GM20431 (cell line): ENCODE measurements around the gene NINJ1.

ENCODE experiments used
- in situ Hi-C: fragments of 300-500 bp; cut with MseI, MboI; formaldehyde crosslinking; loops from one replicate; pipeline ENCODE4 v1.15.0; 2020; ENCODE audit warnings: low sequenced_read_pairs; ENCODE audit not compliant: unreplicated experiment

NINJ1 gene, protein sequence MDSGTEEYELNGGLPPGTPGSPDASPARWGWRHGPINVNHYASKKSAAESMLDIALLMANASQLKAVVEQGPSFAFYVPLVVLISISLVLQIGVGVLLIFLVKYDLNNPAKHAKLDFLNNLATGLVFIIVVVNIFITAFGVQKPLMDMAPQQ

DNA sequence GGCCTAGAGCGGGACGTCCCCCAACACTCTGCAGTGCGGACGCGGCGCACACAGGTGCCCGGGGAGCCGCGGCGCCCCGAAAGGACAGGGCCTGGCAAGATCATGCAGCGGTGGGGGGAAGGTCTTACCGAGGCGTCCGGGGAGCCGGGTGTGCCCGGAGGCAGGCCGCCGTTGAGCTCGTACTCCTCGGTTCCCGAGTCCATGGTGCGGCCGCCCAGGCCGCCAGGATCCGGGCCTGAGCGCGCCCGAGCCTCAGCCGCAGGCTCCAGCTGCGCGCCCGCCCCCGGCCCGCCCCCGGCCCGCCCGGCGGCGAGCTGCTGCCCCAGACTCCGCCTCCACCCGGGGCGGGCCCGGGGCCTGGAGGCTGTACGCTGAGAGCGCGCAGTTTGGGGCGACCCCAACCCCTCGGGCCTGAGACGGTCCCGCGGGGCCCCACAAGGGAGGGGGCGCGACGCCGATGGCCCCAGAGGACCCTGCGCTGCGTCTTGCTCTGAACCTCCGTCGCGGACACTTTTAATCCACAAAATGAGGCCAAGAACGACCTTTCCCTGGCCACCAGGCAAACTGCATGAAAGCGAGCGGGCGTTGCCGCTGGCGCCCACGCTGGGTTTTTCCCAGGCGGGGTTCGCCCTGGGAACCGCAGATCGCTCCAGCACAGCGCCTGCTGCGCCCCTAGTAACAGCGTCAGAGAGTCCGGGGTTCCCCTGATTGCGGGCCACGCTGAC is at the start of gene NINJ1:
Gene NINJ1 (minus strand): TSS at position 237 of the 725 bp plus-strand sequence. CDS start 34 bp downstream, at position 203.
- in situ Hi-C loops: loop anchor here (25.0 kb wide), 1 partner anchor 403 kb away; no protein-coding TSS in a partner anchor

DNA sequence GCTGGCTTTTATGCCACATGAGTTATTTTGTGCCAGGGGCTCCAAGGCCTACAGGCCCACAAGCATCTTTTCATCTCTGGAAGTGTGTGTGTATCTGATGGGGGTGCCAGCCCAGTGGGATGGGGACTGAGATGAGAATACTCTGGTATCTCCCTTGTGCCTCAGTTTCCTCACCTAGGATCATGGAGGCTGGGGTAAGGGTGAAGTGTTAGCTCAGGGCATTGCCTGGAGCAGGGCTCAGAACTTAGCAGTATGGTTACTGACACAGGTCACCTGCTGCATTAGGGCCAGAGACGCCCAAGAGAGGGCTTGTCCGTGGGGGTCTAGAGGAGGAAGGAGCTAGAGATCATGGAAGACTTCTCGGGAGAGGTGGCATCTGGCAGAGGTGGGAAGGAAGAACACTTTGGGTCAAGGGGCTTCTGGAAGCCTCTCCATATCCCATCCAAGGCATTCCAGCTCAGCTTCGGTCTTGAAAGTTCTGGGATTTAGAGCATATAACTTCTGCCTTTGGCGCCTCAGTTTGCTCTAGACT is 49.1 kb upstream of the NINJ1 start:
- in situ Hi-C loops: no loop called here

DNA sequence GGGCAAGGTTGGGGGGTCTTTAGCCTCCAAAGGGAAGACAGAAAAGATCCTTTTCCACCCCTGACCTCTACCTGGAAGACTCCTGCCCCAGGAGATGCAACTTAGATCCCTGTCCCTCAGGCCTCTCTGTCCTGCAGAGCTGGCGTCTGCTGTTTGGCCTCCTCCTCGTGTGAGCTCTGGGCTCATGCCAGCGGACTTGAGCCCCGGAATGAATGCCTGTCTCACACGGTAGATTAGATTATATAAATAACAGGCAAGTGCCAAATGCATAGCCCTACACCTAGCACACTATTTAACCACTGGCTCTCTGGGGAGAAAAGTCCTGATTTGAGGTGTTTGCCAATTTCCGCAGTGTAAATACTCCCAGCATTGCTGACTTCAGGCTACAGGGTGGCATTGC is 48.5 kb upstream of the NINJ1 start:
- in situ Hi-C loops: no loop called here

DNA sequence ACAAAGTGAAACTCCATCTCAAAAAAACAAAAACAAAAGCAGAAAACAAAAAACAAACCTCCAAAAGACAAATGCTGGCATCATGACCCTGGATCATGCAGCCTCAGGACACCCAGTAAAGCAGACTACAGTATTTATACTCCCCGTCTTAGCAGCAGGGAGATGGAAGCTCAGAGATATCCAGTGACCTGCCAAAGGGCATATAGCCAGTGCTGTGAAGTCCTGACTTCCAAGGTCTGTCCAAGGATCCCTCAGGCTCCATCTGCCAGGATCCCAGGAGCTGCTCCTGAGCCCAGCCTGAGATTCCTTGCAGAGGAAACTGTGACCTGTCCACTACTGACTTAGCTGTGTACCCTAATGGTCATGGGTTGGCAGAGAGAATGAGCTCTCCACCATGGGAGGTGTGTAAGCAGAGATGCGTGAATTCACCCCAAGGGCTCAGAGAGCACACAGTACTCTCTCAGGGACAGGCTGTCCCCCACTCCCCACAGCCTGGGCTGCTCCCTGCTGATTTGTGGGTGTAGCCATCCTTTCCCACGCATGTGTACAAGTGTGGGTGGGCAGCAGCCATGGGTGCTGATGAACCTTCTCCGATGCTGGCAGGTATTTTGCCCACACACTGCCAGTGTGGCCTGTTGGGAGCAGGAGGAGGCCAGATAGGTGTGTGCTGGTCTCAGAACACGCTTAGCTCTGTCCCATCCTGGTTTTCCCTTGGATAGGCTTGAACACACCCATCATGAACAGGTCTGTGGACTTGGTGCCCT is 47.8 kb upstream of the NINJ1 start:
- in situ Hi-C loops: no loop called here

DNA sequence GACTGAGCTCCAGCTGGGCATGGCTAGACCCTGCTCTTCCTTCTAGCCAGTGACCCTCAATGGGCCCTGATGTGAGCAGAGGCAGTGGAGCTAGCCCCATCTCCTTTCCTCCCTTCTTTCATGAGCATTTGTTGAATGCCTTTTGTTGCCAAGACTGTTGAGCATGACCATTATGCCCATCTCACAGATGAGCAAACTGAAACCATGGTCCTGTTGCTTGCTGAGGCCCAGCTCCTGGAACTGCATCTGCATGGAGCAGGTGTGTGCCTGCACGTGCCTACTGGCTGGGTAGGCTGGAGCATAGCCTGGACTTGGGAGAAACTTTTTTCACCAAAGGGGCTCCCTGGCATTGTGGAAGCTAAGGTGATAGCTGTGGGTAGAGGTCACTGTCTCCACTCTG is 46.9 kb upstream of the NINJ1 start:
- in situ Hi-C loops: no loop called here

DNA sequence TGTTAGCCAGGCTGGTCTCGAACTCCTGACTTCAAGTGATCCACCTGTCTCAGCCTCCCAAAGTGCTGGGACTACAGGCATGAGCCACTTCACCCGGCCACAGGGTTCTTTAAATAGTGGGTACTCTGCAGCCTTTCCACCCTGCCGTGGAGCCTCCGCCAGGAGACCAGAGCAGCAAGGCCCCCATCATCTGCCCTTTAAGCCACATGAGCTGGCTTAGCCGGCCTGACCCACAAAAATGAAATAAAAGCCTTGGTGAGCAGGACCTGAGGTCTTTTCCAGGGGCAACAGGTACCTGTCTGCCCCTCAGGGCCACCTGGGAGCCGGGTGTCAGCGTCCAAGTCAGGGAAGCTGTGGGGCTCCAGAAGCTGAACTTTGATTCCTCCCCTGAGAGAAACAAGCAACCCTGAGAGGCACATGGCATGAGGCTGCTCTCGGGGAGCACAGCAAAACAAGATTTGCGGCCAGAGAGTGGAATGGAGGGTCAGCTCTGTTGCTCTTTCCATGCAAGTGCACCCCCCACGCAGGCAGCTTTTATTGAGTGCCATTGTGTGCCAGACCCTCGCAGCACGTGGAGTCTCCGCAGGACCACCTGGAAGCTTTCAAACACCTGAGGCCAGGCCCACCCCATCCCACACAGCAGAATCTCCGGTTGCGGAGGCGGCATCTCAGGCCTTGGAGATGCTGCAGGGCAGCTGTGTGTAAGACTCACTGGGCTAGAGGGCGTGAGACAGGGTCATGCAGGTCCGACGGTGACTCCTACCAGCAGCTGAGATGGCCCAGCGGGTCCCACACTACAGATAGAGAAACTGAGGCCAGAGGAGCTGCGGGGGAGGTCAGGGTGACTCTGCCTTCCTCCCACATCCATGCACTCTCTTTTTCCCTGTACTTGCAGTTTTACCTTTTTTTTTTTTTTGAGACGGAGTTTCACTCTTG is 45.1 kb upstream of the NINJ1 start:
- in situ Hi-C loops: no loop called here

DNA sequence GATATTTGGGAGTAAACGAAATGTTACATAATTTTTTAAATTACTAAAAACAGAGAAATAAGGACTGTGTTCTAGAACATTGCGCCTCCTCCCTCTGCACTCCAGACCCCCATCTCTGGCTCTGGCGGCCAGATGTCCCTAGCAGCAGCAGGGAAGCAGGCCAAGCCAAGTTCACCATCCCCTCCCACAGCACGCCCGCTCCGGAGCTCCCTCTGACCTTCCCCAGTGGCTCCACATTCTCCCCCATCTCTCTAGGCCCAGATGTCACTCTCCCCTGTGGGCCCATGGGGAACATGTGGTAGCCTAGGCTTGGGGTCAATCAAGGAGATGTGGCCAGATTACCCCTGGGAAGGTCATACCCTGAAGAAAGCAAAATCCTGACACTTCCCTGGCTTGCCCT is 43.6 kb upstream of the NINJ1 start:
- in situ Hi-C loops: no loop called here

DNA sequence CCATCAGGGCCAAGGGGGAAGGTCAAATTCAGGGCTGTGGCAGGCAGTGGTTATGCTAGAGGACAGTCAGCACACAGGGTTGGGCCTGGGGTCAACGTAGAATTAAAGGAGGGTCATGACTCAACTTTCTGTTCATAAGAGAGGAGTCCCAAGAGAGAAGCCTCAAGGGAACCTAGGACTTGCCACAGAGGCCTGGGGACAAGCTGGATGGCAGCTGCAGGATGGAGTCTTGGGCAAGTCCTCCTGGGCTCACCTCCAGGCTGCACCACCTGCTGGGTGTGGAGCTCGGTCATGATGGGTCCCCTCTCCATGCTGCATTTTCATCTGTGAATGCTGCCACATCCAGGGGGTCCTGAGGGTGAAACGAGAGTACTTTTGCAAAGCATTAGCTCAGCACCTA is 40.9 kb upstream of the NINJ1 start:
- in situ Hi-C loops: no loop called here

DNA sequence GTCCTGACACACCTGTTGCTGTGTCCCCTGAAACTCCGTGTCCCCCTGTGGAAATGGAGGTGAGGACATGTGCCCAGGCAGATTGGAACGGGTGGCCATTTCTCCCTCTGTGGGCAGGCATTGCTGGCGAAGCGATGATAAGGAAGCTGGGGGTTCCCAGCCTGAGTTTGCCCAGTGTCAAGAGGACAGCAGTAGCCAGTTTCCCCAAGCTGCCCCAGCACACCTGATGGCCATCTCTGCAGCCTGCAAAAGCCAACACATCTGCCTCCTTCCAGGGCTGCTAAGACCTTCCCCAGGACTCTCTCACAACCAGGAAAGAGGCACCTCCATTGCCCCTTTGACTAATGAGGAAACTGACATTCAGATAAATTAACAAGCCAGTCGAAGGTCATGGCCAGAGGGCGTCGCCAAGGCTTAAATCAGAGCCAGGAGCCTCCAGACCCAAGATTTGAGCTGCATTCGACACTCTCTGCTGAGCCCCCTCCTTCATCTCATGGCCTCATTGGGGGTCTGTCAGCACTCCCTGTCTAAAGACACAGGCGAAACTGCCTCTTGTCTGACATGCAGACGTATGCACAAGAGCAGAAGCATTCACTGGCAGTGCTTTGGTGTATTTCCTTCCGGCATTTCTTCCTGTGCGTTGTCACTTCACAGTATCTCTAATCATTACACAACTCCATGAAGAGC is 39.5 kb upstream of the NINJ1 start:
- in situ Hi-C loops: no loop called here

DNA sequence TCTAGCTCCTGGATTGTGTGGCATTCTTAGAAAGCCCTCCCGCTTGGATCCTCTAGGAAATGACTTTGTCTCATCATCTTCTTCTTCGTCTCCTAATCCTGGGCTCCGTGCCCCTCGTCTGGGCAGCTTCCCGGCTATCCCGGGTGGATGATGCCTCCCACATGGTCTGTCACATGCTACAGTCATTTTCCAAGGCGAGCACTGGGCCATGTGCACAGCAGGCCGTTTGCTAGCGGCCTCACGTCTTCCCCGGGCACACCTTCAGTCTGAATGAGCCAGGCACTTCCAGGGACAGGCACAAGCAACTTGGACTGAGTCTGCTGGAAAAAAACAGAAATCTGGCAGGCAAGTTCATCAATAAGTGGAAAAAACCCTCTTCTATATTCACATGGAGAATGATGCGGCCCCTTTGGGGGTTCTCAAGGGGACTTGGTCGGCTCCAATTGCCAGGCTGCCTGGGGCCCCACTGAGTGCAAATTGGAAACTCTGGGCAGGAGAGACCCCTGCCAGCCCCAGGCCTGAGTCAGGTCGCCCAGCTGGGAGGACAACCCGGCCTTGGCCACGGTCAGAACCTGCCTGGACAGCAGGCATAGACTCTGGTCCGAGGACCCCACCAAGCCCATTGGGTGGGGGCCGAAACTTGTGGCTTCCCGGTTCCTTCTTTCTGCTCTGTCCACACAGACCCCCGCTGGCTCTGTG is 38.8 kb upstream of the NINJ1 start:
- in situ Hi-C loops: no loop called here

DNA sequence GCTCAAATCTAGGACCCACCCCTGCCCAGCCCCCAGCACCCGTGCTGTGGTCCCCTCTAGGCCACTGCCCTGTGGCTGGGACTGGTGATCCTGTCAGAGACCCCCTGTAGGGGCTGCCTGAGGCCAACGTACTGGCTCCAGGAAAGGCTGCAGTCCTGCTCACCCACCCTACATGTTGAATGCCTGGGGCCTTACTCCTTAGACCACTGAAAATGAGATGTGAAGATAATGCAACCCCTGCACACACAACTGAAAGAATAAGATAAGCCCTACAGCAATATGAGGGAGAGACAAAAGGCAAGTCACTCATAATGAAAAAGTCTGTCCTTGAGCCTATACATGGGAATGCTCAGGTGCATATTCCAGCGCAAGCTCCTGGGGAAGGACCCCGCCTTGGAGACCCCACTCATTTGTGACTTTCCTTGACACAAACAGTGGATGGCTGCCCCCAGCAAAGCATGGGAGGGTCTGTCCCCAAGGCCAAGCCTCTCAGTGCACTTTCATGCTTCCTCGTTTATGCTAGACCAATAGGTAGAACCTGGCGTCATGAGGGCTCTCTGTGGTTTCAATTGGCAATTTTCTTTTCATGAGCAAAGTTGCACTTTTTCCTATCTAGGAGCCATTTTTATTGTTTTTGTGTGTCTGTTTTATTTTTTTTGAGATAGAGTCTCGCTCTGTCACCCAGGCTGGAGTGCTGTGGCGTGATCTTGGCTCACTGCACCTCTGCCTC is 37.4 kb upstream of the NINJ1 start:
- in situ Hi-C loops: no loop called here

DNA sequence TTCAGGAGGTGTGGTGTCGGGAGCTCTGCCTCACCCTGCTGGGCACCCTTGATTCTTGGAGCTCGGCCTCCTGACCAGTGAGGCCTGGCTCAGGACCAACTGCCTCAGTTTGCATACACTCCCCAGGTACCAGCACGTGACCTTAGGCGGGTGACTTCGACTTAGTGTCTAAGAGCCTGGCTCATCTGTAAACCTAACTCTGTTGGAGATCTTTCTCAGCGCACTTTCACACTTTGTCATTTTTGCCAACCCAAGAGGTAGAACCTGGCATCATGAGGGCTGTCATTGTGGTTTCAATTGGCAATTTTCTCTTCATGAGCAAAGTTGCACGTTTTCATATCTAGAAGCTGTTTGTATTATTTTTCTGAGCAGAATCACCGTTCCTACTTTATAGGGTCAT is 36.5 kb upstream of the NINJ1 start:
- in situ Hi-C loops: no loop called here

DNA sequence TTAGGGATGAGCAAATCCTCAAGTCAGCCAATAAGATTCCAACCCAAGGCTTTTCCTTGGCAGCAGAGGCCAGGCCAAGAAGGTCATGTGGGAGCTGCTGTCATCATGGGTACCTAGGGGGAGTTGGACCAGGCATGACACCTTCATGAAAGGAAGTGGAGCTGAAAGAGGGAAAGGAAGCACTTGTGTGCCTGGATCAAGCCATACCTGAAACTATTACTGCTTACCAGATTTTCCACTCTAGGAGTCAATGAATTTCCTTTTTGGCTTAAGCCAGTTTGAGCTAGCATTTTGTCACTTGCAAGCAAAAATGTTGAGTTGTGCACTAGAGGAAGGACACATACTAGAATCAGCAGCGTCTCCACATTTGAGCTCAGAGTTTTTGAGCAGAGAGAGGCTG is 35.4 kb upstream of the NINJ1 start:
- in situ Hi-C loops: loop anchor here (10.0 kb wide), 1 partner anchor 135 kb away; no protein-coding TSS in a partner anchor

DNA sequence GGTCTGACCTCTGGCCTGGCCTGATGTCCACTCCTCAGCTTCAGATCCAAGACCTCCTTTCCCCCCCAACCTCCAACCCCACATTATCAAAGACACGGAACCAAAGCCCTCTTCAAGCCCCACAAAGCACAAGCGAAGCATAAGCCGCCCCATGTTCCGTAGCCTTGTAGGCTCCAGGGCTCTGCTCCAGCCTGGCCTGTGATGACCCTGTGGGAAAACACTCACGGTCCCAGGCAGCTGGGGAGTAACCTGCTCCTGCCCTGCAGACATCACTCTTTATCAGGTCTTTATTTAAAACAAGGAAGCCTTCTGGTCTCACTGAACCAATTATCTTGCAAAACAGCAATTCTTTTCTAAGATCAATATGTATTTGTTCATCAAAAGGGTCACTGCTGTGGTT is 34.5 kb upstream of the NINJ1 start:
- in situ Hi-C loops: loop anchor here (10.0 kb wide), 1 partner anchor 136 kb away; no protein-coding TSS in a partner anchor

DNA sequence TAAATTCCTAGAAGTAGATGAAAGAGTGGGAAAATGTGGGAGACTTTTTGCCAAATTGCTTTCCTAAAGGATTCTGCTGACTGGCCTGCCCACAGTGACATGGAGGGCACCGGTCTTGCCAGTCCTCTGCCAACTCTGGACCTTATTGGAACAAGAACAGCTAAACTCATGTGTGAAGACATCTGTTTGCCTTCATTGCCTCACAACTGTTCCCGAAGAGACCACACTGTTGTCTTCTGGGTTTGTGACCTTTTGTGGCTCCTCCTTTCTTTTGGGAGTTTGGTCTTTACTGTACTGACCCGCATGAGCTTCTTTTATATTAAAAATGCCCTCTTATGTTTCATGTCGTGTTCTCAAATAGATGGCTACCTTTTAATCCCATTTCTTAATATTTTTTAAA is 33.8 kb upstream of the NINJ1 start:
- in situ Hi-C loops: loop anchor here (10.0 kb wide), 1 partner anchor 137 kb away; no protein-coding TSS in a partner anchor

DNA sequence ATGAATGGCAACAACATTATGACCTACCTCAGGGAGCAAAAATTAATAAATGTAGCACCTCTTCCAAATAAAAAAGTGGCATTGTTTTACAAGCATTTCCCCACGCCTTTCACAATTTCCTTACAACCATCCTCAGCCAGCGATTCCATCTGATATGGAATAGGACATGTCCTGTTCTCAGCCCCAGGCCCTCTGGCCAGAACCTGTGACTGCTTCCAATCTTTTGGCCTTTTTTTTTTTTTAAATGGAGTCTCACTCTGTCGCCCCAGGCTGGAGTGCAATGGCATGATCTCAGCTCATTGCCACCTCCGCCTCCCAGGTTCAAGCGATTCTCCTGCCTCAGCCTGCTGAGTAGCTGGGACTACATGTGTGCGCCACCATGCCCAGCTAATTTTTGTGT is 33.1 kb upstream of the NINJ1 start:
- in situ Hi-C loops: loop anchor here (10.0 kb wide), 1 partner anchor 138 kb away; no protein-coding TSS in a partner anchor

DNA sequence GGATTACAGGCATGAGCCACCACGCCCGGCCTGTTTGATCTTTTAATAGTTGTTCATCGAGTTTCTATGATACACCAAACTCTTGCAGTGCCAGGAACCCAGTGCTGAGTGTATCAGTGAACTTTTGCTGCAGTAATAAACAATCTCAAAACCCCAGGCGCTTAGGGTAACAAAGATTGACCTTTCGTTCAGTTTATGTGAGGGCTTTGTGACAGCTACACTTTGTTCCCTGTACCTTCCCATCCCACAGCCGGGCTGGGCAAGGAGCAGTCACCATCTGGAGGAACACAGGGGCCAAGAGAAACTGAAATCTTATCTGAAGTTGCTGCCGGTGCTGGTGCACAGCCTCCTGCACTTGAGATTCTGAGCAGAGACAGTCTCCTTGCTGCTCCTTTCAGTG is 32.6 kb upstream of the NINJ1 start:
- in situ Hi-C loops: loop anchor here (10.0 kb wide), 1 partner anchor 138 kb away; no protein-coding TSS in a partner anchor

DNA sequence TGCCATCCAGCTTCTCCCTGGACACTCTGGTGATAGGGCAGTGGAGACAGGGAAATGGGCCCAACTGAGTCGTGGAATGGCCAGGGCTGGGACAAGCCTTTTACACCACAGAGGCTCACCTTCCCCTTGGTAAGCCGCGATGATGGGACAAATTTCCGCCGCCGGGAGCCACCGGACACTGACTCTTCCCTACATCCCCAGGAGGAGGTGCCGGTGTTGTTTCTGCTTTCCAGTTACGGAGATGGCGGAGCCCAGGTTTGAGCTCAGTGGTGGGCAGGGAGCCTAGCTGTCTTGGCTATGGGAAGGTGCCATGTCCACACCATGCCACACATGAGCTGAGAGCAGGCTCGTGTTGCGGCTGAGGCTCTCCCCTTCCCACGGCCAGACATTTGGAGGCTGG is 30.0 kb upstream of the NINJ1 start:
- in situ Hi-C loops: loop anchor here (10.0 kb wide), 1 partner anchor 141 kb away; no protein-coding TSS in a partner anchor
